HepG2 (cell line): Measurements from ENCODE around the gene ZNF644.

Source experiments
- ATF2 ChIP-seq: sonication (generic); formaldehyde crosslinking; IDR thresholded peaks from 2 replicates; pipeline ENCODE4 v1.4.0; 2020; ENCODE audit warnings: missing genetic modification reagents
- KDM1A ChIP-seq: IDR thresholded peaks from 2 replicates; pipeline ENCODE4 v1.6.1; 2016; ENCODE audit warnings: missing compliant biosample characterization
- LBX2 ChIP-seq: sonication (generic); formaldehyde crosslinking; IDR thresholded peaks from 2 replicates; pipeline ENCODE4 v1.5.0; 2020; ENCODE audit warnings: missing genetic modification reagents, mild to moderate bottlenecking, borderline replicate concordance
- MXI1 ChIP-seq: IDR thresholded peaks from 3 replicates; pipeline ENCODE4 v1.6.1; 2012; ENCODE audit warnings: low read depth, low read length, inconsistent platforms, borderline replicate concordance
- RCOR2 ChIP-seq: IDR thresholded peaks from 2 replicates; pipeline ENCODE4 v1.6.1; 2016; ENCODE audit warnings: missing biosample characterization, missing genetic modification reagents
- SETDB1 ChIP-seq: sonication (generic); formaldehyde crosslinking; IDR thresholded peaks from 2 replicates; pipeline ENCODE4 v1.5.1; 2020; ENCODE audit warnings: missing genetic modification reagents, mild to moderate bottlenecking, borderline replicate concordance
- SYNCRIP ChIP-seq: fragments of 200-400 bp; formaldehyde crosslinking; IDR thresholded peaks from 2 replicates; pipeline ENCODE4 v1.6.1; 2018; ENCODE audit warnings: mild to moderate bottlenecking, low read depth, low read length; ENCODE audit not compliant: insufficient read depth
- WIZ ChIP-seq: sonication (generic); formaldehyde crosslinking; IDR thresholded peaks from 2 replicates; pipeline ENCODE4 v1.5.1; 2020; ENCODE audit warnings: mild to moderate bottlenecking, missing genetic modification reagents
- ZBTB38 ChIP-seq: sonication (generic); formaldehyde crosslinking; IDR thresholded peaks from 2 replicates; pipeline ENCODE4 v1.5.1; 2020; ENCODE audit warnings: mild to moderate bottlenecking, missing genetic modification reagents
- ZBTB7A ChIP-seq: sonication (generic); formaldehyde crosslinking; IDR thresholded peaks from 2 replicates; pipeline ENCODE4 v1.8.0; 2022; ENCODE audit warnings: mild to moderate bottlenecking, missing genetic modification reagents
- TF ChIP-seq, protein P1 (sequence below): sonication (generic); formaldehyde crosslinking; IDR thresholded peaks from 2 replicates; pipeline ENCODE4 v1.5.0; 2020; ENCODE audit warnings: mild to moderate bottlenecking, missing genetic modification reagents, moderate library complexity
- TF ChIP-seq, protein P2 (sequence below): sonication (generic); formaldehyde crosslinking; conservative IDR thresholded peaks from 2 replicates; pipeline ENCODE4 v1.8.0; 2022; ENCODE audit warnings: mild to moderate bottlenecking, moderate library complexity, missing genetic modification reagents
- TF ChIP-seq, protein P3 (sequence below): sonication (generic); formaldehyde crosslinking; IDR thresholded peaks from 2 replicates; pipeline ENCODE4 v1.4.0; 2020; ENCODE audit warnings: missing genetic modification reagents

GRCh38 chr1:91026320-91026719 lies 4.5 kb upstream of the ZNF644 start:
- TF ChIP-seq MXI1 (peak; percentile 17; the same call in 1 of the 3 replicates), ATF2 (peak; percentile 31; the same call in 1 of the 2 replicates), SYNCRIP (no peak), RCOR2 (peak; percentile 32; the same call in 1 of the 2 replicates), WIZ (no peak), ZBTB38 (no peak), KDM1A (CRISPR knock-in tag) (peak; percentile 45; the same call in 1 of the 2 replicates), SETDB1 (CRISPR knock-in tag) (no peak), LBX2 (no peak), ZBTB7A (no peak)
- TF ChIP-seq, protein P1, sequence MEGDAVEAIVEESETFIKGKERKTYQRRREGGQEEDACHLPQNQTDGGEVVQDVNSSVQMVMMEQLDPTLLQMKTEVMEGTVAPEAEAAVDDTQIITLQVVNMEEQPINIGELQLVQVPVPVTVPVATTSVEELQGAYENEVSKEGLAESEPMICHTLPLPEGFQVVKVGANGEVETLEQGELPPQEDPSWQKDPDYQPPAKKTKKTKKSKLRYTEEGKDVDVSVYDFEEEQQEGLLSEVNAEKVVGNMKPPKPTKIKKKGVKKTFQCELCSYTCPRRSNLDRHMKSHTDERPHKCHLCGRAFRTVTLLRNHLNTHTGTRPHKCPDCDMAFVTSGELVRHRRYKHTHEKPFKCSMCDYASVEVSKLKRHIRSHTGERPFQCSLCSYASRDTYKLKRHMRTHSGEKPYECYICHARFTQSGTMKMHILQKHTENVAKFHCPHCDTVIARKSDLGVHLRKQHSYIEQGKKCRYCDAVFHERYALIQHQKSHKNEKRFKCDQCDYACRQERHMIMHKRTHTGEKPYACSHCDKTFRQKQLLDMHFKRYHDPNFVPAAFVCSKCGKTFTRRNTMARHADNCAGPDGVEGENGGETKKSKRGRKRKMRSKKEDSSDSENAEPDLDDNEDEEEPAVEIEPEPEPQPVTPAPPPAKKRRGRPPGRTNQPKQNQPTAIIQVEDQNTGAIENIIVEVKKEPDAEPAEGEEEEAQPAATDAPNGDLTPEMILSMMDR (CRISPR knock-in tag), result no peak
- TF ChIP-seq, protein P2, sequence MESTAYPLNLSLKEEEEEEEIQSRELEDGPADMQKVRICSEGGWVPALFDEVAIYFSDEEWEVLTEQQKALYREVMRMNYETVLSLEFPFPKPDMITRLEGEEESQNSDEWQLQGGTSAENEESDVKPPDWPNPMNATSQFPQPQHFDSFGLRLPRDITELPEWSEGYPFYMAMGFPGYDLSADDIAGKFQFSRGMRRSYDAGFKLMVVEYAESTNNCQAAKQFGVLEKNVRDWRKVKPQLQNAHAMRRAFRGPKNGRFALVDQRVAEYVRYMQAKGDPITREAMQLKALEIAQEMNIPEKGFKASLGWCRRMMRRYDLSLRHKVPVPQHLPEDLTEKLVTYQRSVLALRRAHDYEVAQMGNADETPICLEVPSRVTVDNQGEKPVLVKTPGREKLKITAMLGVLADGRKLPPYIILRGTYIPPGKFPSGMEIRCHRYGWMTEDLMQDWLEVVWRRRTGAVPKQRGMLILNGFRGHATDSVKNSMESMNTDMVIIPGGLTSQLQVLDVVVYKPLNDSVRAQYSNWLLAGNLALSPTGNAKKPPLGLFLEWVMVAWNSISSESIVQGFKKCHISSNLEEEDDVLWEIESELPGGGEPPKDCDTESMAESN, result no peak
- TF ChIP-seq, protein P3, sequence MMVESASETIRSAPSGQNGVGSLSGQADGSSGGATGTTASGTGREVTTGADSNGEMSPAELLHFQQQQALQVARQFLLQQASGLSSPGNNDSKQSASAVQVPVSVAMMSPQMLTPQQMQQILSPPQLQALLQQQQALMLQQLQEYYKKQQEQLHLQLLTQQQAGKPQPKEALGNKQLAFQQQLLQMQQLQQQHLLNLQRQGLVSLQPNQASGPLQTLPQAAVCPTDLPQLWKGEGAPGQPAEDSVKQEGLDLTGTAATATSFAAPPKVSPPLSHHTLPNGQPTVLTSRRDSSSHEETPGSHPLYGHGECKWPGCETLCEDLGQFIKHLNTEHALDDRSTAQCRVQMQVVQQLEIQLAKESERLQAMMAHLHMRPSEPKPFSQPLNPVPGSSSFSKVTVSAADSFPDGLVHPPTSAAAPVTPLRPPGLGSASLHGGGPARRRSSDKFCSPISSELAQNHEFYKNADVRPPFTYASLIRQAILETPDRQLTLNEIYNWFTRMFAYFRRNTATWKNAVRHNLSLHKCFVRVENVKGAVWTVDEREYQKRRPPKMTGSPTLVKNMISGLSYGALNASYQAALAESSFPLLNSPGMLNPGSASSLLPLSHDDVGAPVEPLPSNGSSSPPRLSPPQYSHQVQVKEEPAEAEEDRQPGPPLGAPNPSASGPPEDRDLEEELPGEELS (CRISPR knock-in tag), result peak; percentile 75
